Upper lobe of left lung (tissue), 4 donors: ENCODE data around the gene EVI5L.

Source experiments
- EP300 ChIP-seq, 4 donors: sonication (generic); formaldehyde crosslinking; IDR thresholded peaks; one replicate each; pipeline ENCODE4 v1.5.1; 2017; ENCODE audit warnings: antibody characterized with exemption in 4 of 4, control low read depth in 2 of 4
- POLR2A ChIP-seq, 4 donors: fragments of 450-650 bp; IDR thresholded peaks; one replicate each; pipeline ENCODE4 v1.5.1; 2016 to 2017; ENCODE audit warnings: antibody characterized with exemption in 4 of 4, mild to moderate bottlenecking in 2 of 4
- POLR2AphosphoS5 ChIP-seq, 2 donors: sonication (generic); formaldehyde crosslinking; IDR thresholded peaks; one replicate each; pipeline ENCODE4 v1.5.1; 2017; ENCODE audit warnings: antibody characterized with exemption in 2 of 2
- TF ChIP-seq, protein P1 (sequence below), 6 experiments: fragments of 450-650 bp in 4 of 6; fragments of 200-600 bp in 2 of 6; sonication (generic) in 2 of 6; IDR thresholded peaks; one replicate each; pipeline ENCODE4 v1.5.1; 2016 to 2019; ENCODE audit warnings: antibody characterized with exemption in 6 of 6

DNA sequence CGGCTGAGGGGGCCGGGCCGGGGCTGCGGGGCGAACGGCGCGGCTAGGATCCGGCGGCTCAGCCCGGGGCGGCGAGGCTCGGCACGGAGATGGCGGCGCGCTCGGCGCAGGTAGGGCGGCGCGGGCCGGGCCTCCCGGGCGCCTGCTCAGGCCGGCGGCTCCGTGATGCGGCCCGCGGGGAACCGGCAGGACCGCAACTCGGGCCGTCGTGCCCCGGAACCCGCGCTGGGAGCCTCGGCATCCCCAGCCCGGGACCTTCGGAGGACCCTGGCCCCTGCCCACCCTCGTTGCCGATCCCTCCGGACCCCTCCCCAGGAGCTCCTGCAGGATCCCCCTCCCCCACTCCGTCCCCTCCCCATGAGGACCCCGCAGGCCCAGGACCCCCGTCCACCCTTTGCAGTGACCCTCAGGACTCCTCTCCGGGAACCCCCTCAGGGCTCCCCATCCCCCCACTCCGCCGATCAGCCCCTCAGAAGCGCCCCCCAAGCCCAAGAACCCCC, 304 bp downstream of the EVI5L start:
- TF ChIP-seq, protein P1, sequence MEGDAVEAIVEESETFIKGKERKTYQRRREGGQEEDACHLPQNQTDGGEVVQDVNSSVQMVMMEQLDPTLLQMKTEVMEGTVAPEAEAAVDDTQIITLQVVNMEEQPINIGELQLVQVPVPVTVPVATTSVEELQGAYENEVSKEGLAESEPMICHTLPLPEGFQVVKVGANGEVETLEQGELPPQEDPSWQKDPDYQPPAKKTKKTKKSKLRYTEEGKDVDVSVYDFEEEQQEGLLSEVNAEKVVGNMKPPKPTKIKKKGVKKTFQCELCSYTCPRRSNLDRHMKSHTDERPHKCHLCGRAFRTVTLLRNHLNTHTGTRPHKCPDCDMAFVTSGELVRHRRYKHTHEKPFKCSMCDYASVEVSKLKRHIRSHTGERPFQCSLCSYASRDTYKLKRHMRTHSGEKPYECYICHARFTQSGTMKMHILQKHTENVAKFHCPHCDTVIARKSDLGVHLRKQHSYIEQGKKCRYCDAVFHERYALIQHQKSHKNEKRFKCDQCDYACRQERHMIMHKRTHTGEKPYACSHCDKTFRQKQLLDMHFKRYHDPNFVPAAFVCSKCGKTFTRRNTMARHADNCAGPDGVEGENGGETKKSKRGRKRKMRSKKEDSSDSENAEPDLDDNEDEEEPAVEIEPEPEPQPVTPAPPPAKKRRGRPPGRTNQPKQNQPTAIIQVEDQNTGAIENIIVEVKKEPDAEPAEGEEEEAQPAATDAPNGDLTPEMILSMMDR (IDR thresholded peaks at IDR 0.05), result no peak
- TF ChIP-seq POLR2AphosphoS5 (IDR thresholded peaks at IDR 0.05) (no peak), POLR2A (IDR thresholded peaks at IDR 0.05) (no peak), EP300 (IDR thresholded peaks at IDR 0.05) (no peak)
